IPS DF 6.9 (cell line): ENCODE results near the gene C13orf42.
"Not testable (repeated sequence)": the region's sequence is repeated elsewhere in the genome, so short reads cannot be mapped to it uniquely, and the experiment has no call there.

Source experiments
- DNase-seq: peaks from one replicate; pipeline ENCODE4 v3.0.0-alpha.2; 2013; ENCODE audit warnings: low read depth, low spot score
- H3K27ac ChIP-seq: one replicate; pipeline ENCODE4 v1.5.1; 2013; ENCODE audit warnings: low read length, control low read depth
- H3K27me3 ChIP-seq: 2 replicates; pipeline ENCODE4 v1.6.1; 2013; ENCODE audit warnings: mild to moderate bottlenecking, low read length; ENCODE audit not compliant: control insufficient read depth, insufficient read depth
- H3K36me3 ChIP-seq: 2 replicates; pipeline ENCODE4 v1.6.1; 2013; ENCODE audit warnings: low read length; ENCODE audit not compliant: control insufficient read depth, insufficient read depth
- H3K4me1 ChIP-seq: 2 replicates; pipeline ENCODE4 v1.6.1; 2013; ENCODE audit warnings: low read length; ENCODE audit not compliant: control insufficient read depth, insufficient read depth
- H3K4me3 ChIP-seq: 2 replicates; pipeline ENCODE4 v1.5.1; 2013; ENCODE audit warnings: mild to moderate bottlenecking, low read length
- H3K9me3 ChIP-seq: 2 replicates; pipeline ENCODE4 v1.6.1; 2013; ENCODE audit warnings: low read length, inconsistent platforms; ENCODE audit not compliant: control insufficient read depth, insufficient read depth
- WGBS: extraction: QIAGEN DNeasy Blood & Tissue Kit; methylation state at CpG from one replicate; pipeline ENCODE4 v1.1.7; 2013; ENCODE audit warnings: mixed read lengths, missing lambda C conversion rate; ENCODE audit not compliant: insufficient read length, insufficient coverage; 5-methylcytosine and 5-hydroxymethylcytosine counted together

C13orf42 gene

DNA sequence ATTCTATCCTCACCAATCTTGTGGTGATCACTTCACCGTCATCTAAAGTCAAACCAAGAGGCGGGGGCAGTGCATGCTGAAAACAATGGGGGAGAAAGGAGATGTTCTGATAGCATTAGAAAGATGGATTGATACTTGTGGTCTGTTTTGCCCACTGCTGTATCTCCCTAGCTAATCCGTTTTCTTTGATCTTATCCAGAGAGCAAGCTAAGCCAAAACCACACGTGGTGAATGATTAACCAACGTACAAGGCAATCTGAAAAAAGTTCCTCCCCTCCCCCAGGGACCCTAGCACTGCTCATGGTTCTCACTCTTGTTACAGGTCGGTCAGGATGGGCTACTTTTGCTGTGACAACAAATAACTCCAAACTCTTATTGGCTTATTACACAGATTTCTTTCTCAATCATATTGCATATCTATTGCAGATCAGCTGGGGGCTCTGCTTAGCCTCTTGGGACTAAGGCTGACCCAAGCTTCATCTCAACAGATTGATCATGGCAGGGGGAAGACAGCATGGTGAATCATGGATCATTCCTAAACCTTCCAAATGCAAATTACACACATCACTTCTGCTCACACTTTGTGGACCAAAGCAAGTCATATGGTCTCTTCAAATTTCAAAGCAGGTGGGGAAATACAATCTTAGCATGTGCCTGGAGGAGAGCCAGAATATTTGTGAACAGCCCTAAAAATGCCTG, 11.9 kb upstream of the C13orf42 start:
- no peak overlapping the region for H3K4me3 ChIP-seq
- no peaks in the 10 kb centered on the region for H3K27me3 ChIP-seq
- H3K36me3 ChIP-seq, result no peaks in the 10 kb centered on the region
- no peak overlapping the region for H3K27ac ChIP-seq
- DNase-seq, result no peak
- WGBS, result no CpG with 5 or more reads among the region's 6 CpGs
- peaks cover 6% of the 10 kb centered on the region; the same call in 1 of the 2 replicates for H3K4me1 ChIP-seq
- no peaks in the 10 kb centered on the region for H3K9me3 ChIP-seq

DNA sequence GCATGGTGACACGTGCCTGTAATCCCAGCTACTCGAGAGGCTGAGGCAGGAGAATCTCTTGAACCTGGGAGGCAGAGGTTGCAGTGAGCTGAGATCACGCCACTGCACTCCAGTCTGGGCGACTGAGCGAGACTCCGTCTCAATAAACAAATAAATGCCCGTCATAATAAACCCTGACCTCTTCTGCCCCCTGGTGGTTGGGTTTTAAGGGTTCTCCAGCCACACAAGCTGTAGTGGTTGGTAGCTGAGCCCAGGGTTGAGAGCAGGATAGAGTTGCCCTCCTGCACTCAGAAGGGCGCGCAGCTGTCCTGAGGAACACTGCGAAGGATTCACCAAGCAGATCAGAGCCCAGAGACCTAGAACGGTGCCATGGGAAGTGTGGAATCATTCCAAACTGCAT, 9.8 kb upstream of the C13orf42 start:
- H3K36me3 ChIP-seq, H3K27ac ChIP-seq, H3K4me1 ChIP-seq, H3K27me3 ChIP-seq, H3K9me3 ChIP-seq, H3K4me3 ChIP-seq: not testable (repeated sequence)
- peak; percentile 75 for DNase-seq
- WGBS, result no CpG with 5 or more reads among the region's 11 CpGs

DNA sequence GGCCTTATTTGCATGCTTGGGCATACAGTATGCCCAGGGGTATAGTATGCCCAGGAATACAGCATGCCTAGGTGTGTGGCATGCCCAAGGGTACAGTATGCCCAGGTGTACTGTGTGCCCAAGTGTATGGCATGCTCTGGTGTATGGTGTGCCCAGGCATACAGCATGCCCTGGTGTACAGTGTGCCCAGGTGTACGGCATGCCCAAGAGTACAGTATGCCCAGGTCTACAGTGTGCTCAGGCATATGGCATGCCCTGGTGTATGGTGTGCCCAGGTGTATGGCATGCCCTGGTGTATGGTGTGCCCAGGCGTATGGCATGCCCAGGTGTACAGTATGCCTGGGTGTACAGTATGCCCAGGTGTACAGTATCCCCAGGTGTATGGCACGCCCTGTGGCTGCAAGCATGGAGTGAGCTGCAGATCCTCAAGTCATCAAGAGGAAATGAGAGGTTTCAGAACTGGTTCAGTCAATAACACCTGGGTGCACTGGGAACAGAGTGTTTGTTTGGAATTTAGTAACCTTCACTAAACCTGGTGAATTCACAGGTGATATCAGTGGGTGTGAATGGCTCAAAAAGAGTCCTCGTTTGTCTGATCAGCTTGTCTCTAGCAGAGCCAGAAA, 7.8 kb upstream of the C13orf42 start:
- H3K4me3 ChIP-seq, result no peak overlapping the region
- no peaks in the 10 kb centered on the region for H3K27me3 ChIP-seq
- H3K4me1 ChIP-seq, result peaks cover 3% of the 10 kb centered on the region; the same call in 1 of the 2 replicates
- H3K27ac ChIP-seq, result no peak overlapping the region
- no peak for DNase-seq
- H3K9me3 ChIP-seq, result no peaks in the 10 kb centered on the region
- H3K36me3 ChIP-seq, result no peaks in the 10 kb centered on the region
- no CpG with 5 or more reads among the region's 4 CpGs for WGBS

DNA sequence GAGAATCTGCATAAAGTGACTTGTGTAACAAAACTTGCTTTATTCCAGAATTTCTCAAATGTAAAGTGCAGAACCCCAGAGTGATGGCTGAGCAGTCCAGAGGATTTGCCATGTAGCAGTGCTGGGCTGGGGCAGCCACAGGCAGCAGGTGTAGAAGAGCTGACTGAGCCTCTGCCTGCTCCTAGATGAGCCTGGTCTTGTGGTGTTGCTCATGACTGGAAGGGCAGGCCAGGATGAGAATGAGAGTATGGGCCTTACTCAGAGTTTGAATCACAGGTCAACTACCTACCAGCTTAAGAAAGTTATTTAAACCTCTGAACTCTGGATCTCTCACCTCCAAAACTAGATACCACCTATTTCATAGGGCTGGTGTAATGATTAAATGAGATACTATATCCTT, 2.9 kb upstream of the C13orf42 start:
- H3K9me3 ChIP-seq, result no peaks in the 10 kb centered on the region
- H3K4me1 ChIP-seq, result no peaks in the 10 kb centered on the region
- no peak overlapping the region for H3K4me3 ChIP-seq
- H3K36me3 ChIP-seq, result no peaks in the 10 kb centered on the region
- no peaks in the 10 kb centered on the region for H3K27me3 ChIP-seq
- DNase-seq, result no peak
- H3K27ac ChIP-seq, result no peak overlapping the region

DNA sequence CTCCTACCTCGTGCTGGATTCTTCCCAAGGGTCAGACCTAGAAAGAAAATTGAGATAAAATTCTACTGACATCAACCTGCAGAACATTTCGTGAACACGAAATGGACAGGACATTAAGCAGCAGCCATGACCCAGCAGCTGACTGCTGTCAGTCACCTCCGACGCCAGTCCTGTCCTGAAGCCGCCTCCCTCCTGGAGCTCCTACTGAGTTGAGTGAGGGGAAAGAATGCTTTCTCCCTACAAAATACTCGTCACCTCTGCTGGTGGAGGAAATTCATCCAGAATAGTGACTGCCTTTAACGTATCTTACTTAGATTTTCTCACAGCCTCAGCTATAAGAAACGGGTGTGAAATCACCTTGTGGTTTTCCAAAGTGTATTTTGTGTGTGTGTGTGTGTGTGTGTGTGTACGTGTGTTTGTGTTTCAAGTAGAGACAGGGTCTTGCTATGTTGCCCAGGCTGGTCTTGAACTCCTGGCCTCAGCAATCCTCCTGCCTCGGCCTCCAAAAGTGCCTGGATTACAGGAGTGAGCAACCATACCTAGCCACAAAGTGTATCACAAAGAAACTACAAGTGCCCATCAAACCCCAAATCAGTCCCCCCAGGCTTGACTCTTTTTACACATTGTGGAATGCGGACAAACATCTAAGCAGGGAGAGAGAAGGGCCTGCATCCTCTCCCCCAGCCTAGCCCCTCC, 2.3 kb upstream of the C13orf42 start:
- no CpG with 5 or more reads among the region's 12 CpGs for WGBS

DNA sequence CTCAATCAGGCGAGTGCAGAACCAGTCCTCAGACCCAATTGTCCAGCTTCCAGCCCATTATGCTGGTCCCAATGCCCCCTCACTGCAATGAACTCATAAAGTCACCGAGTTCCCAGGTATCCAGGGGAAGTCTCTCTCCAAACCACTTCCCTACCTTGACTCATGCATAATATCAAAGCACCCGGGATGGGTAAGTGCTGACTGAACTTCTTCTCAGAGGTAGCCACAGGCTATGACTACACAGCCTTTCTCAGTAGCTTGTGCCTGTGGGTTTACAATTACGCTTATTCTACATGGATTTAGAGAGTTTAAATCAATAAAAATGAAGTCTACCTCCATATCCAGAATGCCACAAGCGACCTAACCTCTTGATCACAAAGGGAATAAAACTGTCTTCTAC, 1.7 kb upstream of the C13orf42 start:
- DNase-seq, result no peak
- no peak overlapping the region for H3K27ac ChIP-seq
- no peaks in the 10 kb centered on the region for H3K4me1 ChIP-seq
- WGBS, result no CpG with 5 or more reads among the region's 5 CpGs
- H3K4me3 ChIP-seq, result no peak overlapping the region
- H3K27me3 ChIP-seq, result no peaks in the 10 kb centered on the region
- no peaks in the 10 kb centered on the region for H3K9me3 ChIP-seq
- H3K36me3 ChIP-seq, result no peaks in the 10 kb centered on the region

More for the DNA sequence above, 2.3 kb upstream of the C13orf42 start:
- no peak for DNase-seq
- no peak overlapping the region for H3K4me3 ChIP-seq
- H3K36me3 ChIP-seq, result no peaks in the 10 kb centered on the region
- H3K9me3 ChIP-seq, result no peaks in the 10 kb centered on the region
- H3K4me1 ChIP-seq, result no peaks in the 10 kb centered on the region
- H3K27me3 ChIP-seq, result no peaks in the 10 kb centered on the region
- no peak overlapping the region for H3K27ac ChIP-seq

GRCh38 chr13:51111997-51112396, 923 bp upstream of the C13orf42 start:
- no peak overlapping the region for H3K27ac ChIP-seq
- no peak overlapping the region for H3K4me3 ChIP-seq
- no peaks in the 10 kb centered on the region for H3K36me3 ChIP-seq
- H3K27me3 ChIP-seq, result no peaks in the 10 kb centered on the region
- no CpG with 5 or more reads among the region's 1 CpG for WGBS
- H3K4me1 ChIP-seq, result no peaks in the 10 kb centered on the region
- DNase-seq, result no peak
- H3K9me3 ChIP-seq, result no peaks in the 10 kb centered on the region

DNA sequence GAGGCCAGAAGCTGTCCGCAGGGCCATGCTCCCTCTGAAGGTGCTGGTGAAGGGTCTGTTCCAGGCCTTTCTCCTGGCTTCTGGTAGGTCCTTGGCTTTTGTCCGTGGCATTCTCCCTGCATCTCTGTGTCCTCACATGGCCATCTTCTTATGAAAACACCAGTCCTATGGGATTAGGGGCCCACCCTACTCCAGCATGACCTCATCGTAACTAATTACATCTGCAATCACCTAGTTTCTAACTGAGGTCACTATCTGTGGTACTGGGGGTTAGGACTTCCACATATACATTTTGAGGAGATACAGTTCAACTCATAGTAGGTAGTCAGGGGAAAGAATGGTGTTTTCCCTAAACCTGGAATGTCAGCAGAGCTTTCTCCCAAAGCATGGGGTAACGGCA, 3.1 kb downstream of the C13orf42 start:
- Histone ChIP-seq H3K4me3 (no peak overlapping the region), H3K36me3 (no peaks in the 10 kb centered on the region), H3K27me3 (no peaks in the 10 kb centered on the region), H3K4me1 (no peaks in the 10 kb centered on the region), H3K9me3 (no peaks in the 10 kb centered on the region), H3K27ac (no peak overlapping the region)
- no peak for DNase-seq
- WGBS, result no CpG with 5 or more reads among the region's 4 CpGs

- DNase-seq, result no peak
- Histone ChIP-seq H3K36me3 (no peaks in the 10 kb centered on the region), H3K4me1 (no peaks in the 10 kb centered on the region), H3K27ac (no peak overlapping the region), H3K27me3 (no peaks in the 10 kb centered on the region), H3K9me3 (no peaks in the 10 kb centered on the region), H3K4me3 (no peak overlapping the region)
- no CpG with 5 or more reads among the region's 4 CpGs for WGBS
Observed at GRCh38 chr13:51105046-51105445, 6.0 kb downstream of the C13orf42 start.

DNA sequence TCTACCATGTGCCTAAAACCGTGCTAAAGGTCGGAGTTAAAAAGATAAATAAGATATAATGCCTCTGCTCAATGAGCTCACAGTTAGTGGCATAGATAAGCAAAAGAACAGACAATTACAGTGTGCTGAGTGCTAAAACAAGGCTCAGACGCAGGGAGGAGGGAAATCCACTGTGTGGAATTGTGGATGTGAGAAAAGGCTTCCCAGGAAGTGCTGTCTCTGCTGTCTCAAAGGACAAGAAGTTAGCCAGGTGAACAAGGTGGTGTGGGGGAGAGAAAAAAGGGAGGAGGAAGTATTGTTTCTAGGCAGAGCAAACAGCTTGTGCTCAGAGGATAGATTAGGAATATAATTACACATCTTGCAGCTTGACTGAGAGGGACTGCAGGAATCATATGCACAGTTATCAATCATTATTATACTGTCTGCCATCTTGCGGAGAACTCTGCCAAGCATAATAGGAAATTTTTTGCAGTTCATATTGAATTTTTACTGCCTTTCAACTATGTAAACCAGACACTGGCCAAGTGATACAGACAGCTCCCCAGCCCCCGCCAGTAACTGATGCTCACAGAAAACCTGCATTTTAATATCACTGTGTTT, 9.3 kb downstream of the C13orf42 start:
- Histone ChIP-seq H3K27me3 (no peaks in the 10 kb centered on the region), H3K9me3 (no peaks in the 10 kb centered on the region), H3K36me3 (no peaks in the 10 kb centered on the region), H3K4me3 (no peak overlapping the region), H3K27ac (no peak overlapping the region), H3K4me1 (peaks cover 3% of the 10 kb centered on the region; the same call in 1 of the 2 replicates)
- no CpG with 5 or more reads among the region's 5 CpGs for WGBS
- DNase-seq, result no peak
